GM18519 (cell line): ENCODE measurements around the gene CRB3.

Source experiments
- ATAC-seq: cut with Tn5 transposase; IDR thresholded peaks from one replicate; pipeline ENCODE4 v1.9.1; 2021; ENCODE audit warnings: mild to moderate bottlenecking, moderate library complexity; ENCODE audit not compliant: unreplicated experiment, low FRiP score

CRB3 gene

DNA sequence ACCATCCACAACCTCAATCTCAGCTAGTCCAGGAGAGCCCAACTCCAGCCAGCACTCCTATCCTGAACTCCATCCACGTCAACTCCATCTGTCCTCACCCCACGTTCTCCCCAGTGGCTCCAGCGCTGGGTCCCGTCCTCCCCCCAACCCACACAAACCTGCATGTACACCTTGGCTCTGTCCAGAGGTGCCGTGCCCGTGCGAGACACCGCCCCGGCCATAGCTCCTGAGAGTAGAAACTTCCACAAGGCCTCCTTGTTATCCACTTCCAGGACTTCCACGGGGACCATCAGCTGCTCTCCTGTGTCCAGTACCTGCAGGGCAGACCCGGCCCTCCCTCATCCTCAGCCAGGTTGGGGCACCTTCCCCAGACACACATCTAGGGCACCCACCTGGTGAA, 32.2 kb upstream of the CRB3 start:
- ATAC-seq, result no peak

DNA sequence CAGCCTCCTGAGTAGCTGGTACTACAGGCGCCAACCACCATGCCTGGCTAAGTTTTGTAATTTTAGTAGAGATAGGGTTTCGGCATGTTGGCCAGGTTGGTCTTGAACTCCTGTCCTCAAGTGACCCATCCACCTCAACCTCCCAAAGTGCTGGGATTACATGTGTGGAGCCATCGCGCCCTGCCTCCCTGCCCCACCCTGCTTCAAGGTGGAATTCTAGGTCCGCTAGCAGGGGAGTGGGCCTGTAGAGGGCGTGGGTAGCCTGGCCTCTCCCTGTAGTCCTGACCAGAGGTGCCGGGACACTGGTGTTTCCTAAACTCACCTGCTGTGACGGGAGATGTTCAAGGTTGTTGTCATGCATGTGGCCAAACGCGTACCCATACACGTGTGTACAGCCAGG, 30.9 kb upstream of the CRB3 start:
- no peak for ATAC-seq

DNA sequence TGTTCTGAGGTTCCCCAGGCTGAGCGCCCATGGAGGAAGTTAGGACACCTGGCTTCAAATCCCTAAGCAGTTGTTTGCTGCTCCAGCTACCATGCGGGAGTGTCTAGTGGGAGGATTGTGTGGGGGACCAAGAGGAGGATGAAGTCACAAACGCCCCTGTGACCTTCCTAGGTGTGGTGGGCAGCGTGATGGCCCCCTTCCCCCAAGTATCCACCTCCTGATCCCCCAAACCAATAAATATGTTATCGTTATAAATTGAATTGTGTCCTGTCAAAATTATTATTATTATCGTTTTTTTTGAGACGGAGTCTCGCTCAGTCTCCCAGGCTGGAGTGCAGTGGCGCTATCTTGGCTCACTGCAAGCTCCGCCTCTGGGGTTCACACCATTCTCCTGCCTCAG, 30.4 kb upstream of the CRB3 start, which contains the start of gene SLC25A41:
Gene SLC25A41 (minus strand): TSS at position 101 of the 400 bp plus-strand sequence. CDS start 70 bp downstream, at position 31.
- no peak for ATAC-seq

DNA sequence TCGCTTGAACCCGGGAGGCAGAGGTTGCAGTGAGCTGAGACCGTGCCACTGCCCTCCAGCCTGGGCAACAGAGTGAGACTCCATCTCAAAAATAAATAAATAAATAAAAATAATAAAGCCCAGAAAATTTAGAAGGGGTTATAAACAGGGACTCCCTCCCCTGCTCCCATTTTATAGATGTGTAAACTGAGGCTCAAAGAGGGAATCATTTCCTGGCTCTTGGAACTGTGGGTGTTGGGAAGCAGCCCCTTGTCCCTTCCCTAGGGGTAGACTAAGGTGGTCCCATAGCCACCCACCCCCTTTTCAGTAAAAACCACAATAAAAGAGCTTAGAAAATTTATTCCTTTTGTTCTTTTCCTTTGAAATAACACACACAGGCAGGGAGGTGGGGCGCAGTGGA, 24.3 kb upstream of the CRB3 start:
- ATAC-seq, result no peak

DNA sequence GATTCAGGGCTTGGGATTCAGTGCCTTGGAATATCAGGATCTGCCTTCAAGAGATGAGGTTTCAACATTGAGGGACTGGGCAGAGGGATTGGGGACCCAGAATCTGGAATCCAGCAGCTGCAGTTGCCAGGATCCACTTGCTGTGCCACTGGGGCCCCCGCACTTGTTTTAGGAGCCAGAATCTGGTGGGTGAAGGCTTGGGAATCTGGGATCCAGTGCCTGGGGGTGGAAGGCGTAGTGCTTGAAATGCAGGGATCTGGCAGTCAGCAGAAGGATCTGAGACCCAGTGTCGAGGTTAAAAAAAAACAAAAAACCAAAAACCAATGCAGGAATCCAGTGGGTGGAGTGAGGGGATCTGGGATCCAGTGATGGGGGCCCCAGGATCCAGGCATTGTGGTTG, 23.2 kb upstream of the CRB3 start:
- no peak for ATAC-seq

DNA sequence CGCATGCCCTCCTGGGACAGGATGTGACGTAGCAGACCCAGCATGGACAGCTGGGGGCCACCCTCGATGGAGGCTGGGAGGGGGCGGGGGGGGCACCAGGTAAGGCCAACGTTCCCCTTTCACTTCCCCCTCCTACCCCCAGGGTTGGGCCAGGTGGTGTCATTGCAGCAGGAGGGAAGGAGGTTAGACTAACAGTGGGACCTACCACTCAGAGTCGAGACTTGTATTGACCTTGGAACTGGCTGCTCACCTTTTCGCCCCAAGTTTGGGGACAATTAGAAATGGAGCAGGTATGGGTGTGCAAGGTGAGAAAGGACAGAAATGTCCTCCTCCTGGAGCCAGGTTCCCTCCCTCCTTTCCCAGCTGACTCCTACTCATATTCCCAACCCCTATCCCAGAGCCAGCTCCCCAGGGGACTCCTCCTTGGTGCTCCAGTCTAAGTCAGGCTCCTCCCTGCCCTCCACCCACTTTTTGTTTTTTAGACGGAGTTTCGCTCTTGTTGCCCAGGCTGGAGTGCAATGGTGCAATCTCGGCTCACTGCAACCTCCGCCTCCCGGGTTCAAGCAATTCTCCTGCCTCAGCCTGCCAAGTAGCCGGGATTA, 21.9 kb upstream of the CRB3 start:
- ATAC-seq, result no peak

DNA sequence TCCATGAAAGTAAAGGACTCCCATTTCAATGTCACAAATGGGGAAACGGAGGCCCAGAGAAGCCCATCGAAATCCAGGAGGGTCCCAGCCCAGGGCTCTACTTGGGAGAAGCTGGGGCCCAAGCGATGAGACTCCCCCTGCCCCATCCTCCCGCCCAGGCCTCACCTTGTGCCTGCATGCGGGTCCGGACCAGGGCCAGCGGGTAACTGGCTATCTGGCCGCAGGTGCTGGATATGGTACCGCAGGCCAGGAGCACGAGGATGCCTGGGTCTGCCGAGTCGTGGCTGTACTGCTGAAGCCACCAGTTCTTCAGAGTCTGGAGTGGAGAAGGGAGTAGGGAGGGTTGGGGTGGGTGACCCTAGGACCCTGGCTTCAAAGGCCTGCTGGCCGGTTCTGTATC, 20.1 kb upstream of the CRB3 start:
- no peak for ATAC-seq

DNA sequence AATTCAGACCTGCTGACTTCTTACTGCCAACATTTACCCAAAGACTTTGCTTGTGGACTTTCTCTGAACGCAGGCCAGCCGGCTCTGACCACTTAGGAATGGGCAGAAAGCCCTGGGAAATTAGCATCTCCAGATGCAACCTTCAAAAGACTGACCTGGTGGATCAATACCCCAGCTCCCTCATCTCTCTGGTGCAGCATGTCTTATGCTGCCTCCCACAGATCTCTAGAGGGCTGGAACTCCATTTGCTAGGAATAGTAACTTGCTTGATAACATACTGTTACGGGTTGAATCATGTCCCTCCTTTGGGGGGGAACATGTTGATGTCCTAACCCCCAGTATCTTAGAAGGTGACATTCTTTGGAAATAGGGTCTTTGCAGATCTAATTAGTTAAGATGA, 17.6 kb upstream of the CRB3 start:
- ATAC-seq, result no peak

DNA sequence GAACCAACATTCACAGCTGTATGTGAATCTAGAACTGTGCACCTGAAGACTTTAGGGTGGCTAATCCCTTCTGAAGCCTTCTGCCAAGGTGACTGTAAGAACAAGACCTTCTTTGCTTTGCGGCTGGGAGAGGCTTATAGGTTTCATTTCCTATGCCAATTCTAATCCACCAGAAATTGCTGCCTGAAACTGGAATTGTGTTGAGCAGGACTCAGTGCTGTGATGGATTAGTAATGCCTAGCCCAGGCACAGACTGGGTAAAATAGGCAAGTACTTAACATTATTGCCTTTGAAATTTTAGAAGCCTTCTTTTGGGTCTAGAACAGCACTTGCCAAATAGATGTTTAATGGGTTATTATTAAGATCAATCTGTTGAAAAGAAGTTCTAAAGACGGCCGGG, 16.0 kb upstream of the CRB3 start:
- no peak for ATAC-seq

DNA sequence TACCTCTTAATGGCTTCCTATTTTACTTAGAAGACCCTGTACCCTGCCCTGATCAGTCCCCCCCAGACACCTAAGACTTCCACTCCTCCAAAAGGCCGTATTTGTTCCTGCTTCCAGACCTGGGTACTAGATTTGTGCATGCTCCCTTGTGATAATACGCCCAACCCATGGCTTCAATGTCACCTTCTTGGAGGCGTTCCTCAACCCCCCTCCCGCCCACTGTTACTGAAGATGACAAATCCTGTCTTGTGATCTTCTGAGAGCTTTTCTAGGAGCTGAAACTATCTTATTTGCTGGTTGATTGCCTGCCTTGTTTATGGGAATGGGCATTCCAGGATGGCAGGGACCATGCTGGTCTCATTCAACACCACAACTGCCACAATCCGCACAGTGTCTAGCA, 13.9 kb upstream of the CRB3 start:
- ATAC-seq, result no peak

DNA sequence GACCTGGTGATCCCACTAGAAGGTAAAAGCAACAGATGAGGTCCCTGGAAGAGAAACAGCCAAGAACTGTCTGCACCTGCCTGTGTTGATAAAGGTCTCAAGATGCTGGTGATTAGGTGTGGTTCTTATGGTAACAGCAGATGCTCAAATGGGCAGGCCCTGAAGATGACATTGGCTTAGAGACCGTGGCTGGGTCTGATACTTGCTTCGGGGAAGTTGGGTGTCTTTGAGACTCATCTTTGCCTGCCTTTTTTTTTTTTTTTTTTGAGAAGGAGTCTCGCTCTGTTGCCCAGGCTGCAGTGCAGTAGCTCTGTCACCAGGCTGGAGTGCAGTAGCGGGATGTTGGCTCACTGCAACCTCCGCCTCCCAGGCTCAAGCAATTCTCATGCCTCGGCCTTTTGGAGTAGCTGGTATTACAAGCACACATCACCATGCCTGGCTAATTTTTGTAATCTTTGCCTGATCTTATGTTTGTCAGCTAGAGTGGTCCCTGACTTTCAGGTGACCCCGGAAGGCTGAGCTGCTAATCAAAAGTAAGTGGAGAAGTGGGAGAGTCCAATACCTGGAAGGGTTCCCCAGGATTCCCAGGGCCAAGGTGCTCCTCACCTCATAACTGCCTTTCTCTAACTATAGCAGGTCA, 12.4 kb upstream of the CRB3 start:
- ATAC-seq, result no peak

DNA sequence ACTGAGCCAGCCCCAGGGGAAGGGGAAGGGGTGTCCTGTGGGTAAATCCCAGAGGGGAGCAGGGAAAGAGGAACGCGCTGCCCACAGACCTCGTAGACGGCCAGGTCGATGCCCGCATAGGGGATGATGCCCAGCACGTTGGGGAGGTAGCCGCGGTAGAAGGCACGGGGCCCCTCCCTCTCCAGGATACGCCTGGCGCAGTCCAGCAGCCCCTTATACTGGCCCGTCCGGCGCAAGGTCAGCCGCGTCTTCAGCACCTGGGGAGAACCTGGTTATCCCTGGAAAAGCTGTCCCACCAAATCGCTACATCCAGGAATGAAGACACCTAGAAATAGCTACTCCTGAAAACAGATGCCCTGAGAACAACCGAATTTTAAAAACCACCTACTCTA, 11.9 kb upstream of the CRB3 start:
- ATAC-seq, result no peak

DNA sequence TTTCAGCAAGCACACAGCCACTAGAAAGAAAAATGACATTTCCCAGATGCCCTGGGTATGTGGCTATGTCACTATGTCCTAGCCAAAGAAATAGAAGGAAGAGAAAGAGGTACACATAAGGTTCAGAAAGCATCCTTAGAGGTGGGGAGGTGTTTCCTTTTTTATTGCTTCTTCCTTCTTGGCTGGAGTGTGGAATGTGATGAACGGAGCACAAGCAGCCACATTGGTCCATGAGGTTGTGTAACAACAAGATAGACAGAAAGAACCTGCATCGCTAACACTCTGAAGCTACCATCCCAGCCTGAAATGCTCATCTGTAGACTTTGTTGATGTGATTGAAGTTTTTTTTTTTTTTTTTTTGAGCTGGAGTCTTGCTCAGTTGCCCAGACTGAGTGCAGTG, 11.2 kb upstream of the CRB3 start:
- no peak for ATAC-seq

DNA sequence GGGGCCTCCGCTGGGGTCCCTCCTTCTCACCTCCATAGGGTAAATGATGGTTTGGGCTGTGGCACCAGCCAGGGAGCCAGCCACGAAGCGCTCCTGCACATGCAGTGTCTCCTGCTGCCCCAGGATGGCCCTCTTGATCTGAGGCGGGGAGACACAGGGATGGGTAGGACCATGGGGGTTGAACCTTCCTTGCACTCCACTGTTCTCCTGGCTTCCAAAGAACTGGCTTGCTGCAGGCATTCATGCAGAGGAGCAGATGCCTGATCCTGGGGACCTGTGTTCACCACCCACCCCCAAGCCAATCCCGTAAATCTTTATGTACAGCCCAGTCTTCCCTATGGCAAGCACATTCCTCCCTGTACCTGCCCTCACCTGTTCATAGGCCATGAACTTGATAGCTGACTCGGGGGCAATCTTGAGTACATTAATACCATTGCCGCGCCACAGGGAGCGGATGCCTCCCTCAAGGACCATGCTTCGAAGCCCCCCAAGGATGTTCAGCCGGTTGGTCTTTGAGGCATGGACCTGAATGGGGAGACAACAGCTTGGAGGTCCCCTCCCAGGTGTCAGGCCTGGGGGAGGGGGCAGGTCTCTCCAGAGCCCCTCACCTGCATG, 10.0 kb upstream of the CRB3 start:
- ATAC-seq, result no peak

DNA sequence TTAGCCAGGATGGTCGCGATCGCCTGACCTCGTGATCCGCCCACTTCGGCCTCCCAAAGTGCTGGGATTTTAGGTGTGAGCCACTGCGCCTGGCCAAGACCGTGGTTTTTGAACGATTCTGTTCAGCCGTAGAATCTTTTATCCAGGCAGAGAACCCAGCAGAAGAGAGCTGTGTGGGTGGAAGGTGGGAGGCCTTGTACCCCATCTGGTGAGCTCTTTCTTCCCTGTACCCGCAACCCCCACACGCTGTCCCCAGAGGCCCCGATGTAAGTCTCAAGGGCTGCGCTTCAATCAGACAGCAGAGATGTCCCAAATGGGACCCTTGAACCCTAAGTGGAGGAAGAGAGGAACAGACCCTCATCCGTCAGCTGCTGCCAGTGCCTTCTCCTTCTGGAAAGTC, 8.1 kb upstream of the CRB3 start:
- no peak for ATAC-seq

DNA sequence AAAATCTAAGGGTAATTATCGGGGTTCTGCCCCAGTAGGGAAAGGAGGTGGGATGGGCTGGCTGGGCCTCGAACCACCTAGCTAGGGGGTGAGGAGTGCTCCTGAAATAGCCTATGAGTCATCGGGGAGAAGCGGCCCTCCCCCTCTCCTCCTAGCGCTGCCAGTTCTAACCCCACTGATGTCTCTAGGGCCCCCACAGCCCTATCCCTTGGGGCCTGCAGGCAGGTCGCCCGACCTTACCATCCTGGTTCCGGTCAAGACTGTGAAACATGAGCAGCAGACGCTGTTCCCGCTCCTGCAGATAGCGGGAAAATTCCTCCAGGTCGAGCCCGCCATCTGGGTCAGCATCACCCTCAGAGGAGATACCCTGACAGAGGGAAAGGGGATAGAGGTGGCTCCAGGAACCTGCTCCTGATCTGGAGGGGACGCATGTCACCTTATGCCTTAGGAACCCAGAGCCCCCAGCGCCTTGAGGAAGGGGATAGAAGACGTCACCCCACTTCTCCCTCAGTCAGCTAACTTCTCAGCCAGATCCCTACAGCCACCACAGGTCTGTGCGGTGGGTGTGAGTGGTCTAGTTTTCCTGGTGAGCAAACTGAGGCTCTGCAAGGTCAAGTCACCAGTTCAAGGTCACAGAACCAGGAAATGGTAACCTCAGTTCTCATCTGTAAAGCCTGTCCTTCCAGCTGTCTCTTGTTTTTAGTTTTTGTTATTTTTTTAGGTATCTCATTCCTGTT, 5.9 kb upstream of the CRB3 start:
- no peak for ATAC-seq

DNA sequence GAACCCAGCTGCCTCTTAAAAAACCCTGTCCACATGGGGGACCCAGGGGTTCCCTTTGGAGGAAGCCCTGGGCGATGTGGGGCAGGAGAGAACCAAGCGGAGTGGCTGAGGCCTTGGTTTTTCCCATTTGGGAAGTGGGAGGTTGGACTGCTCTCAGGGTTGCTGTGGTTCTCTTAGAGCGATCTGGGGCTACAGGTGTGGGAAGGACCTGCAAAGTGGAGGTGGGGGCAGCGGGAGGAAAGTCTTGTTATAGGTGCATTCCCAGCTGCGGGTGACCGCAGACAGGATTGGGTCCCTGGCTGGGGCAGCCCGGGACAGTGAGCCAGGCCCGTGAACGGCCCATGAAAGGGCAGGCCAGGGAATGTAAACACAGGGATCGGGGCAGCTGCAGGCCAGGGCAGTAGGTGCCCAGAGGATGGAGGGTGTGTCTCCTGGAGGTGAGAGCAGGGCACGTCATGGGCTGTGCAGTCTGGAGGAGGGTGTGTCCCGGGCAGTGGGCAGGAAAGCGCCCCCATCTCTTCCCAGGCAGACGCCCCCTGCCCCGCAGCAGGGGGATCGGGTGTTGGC, 5.3 kb upstream of the CRB3 start:
- no peak for ATAC-seq

DNA sequence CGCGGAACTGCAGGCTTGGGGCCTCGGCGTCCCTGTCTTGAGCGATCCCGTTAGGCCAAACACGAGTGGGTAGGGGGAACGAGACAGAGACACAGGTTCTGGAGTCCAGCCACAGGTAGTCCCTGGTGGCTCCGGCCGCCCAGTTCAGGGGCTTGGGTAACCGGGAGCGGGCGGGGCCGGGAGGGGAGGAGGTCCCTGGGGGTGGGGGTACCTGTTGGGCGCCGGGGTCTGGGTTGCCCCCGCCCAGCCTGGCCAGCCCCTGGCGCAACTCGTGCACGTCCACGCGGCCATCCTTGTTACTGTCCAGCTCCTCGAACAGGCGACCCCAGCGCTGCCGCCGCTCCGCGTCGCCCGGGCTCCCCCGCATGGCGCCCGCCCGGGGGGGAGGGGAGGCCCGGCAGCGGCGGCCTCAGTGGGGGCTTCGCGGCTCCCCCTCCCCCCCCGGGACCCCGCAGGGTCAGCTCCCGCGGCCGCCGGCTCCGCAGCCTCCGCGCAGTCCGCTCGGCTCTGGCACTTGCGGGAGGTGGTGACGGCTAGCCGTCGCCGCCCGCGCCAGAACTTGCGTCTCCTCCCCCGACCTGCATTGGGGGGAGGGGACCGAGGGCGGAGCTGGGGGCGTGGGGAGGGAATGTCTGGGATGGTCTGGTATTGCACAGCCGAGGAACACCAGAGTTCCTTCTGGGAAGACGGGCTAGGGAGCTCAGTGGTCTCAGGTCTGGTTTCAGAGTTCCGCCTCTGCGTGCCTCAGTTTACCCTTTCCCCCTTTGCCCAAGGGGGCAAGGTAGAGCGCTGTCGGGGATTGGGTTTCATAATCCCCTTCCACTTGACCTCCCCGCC, 4.6 kb upstream of the CRB3 start, which contains the start of gene SLC25A23:
Gene SLC25A23 (minus strand): TSS at position 531 of the 837 bp plus-strand sequence. CDS start 164 bp downstream, at position 367.
- ATAC-seq, result no peak

DNA sequence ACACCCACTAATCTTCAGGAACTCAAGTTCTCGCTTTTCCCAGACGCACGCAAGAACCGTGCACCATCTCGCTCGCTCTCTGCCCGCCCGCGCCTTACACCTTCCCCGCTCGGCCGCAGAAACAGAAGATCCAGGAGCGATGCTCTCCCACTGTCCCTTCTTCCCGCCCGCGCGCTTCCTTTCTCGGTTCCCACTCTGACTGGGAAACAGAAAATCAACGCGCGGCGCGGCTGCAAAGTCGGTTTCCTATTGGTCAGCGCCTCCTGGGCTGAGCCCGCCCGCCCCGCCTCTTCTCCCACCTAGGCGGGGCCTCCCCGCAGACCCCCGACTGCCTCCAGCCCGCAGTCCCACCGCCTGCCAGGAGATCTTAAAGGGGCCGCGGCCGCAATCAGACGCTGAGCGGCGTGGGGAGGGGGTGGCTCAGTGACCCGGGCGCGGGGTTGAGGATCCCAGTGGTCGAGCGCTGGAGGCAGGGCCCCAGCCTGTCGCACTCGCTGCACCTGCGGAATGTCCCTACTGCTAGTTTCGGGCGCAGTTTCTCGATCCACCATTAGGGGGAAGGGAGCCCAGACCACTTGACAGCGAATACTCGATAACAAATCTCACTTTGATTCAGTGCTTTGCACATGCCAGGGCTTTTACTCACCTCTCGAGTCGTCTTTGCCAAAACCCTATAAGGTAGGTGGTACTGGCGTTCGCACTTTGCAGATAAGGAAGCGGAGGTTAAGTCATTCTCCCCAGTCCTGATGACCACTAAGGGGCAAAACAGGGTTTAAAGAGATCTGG, 3.8 kb upstream of the CRB3 start:
- peak; percentile 50 for ATAC-seq
